Measurements from ENCODE around the gene FN1.

FN1 gene

GRCh38 chr2:215435870-215436704 is at the start of gene FN1:
FN1 (minus strand) TSS chr2:215436068; CDS start chr2:215435802, 266 bp downstream.
- peak in 11 of 14 donors; percentile 38 to 82 (median 64) for DNase-seq

DNA sequence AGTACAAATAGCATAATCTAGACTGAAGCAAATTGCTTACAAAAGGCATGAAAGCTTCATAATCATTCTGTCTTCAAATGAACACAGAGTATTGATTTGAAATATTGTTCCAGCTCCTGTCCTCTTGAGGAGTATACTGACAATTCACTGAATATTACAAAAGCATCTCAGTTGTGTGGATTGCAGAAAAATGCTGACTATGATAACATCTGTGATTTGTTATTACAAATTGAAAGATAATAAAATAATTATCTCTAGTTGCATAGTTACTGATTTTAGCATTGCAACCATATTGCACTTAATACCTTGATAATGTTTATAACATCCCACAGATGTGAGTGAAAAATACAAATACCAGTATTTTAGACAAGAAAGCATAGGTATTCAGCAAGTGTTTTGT is 49.2 kb upstream of the FN1 start:
- DNase-seq = no peak

DNA sequence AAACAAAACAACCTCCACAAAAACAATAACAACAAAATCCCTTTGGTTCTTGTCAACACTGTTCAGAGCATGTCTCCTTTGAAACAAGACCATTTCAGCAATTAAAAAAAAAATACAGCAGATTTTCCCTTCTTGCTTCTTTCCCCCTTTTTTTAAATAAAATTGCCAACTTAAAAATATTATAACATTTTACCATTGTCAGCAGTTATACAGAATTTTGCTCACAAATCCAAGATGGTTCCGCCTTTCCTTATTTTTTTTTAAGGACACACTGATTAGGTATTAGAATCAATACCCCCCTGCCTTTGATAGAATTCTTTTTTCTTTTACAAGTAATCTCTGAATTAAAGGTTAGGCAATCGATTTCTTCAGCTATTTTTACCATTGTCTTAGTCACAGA is 48.7 kb upstream of the FN1 start:
- DNase-seq = no peak

DNA sequence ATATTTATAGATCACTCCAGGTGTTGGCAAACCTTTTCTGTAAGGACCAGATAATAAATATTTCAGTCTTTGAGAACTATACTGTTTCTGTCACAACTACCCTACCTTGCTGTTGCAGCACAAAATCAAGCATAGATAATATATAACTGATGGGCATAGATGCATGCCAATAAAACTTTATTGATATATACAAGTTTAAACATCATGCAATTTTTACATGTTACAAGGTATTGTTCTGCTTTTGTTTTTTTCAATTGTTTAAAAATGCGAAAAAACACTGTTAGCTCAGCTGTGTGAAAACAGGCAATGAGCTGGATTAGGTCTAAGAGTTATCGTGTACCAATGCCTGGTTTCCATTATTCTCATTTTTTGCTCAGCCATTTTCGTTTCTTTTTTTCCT is 47.6 kb upstream of the FN1 start:
- DNase-seq = no peak

DNA sequence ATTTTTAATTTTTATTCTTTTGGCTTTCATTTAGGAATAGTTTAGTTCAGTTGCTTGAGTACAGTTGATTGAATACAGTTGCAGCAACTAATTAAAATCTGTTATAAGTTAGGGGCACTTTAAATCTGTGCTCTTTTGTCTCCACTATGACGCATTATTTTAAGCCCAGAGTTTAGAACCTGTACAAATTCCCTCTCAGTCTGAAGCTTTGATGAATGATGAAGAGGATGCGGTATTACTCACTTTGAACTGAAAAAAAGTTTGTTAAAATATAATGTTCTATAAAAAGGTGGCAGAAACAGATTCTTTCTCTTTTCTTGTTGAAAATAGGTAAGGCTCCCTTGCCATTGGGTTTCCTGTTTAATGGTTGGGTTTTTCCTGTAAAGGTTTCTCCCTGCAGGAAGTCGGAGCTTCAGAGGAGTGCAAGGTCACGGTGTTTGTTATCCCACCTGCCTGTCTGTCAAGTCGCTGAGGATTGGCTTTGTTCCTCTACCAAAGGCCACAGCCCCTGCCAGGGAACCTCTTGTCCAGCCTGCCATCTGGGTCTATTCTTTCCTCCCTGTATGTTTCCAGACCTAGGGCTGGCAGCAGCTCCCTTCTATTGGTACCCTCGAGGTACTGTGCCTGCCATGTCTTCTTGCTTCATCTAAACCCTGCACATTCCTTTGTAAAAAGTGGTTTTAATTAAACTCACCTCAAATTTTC is 43.8 kb upstream of the FN1 start:
- DNase-seq = no peak

- no peak for DNase-seq
Measured at GRCh38 chr2:215479121-215479520, 43.3 kb upstream of the FN1 start.

GRCh38 chr2:215476424-215476823 is 40.6 kb upstream of the FN1 start:
- no peak for DNase-seq

GRCh38 chr2:215466097-215466909 is 30.4 kb upstream of the FN1 start:
- DNase-seq = no peak

DNA sequence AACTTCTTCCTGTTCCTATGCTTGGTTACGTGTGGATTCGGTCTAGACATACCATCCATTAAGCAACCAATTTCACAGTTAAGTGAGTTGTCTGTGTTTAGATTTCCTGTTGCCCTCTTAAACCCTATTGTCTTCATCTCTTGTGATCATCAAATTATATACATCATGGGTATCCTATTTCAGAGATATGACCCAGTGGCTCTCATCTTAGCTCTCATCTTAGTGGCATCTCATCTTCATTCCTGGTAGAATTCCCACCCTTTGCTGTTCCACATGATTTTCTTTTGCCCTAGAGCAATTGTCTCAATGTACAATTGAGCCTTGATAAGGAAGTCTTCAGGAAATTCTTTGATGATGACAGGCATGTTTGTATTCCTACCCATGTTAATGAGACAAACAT is 29.4 kb upstream of the FN1 start:
- DNase-seq = no peak

DNA sequence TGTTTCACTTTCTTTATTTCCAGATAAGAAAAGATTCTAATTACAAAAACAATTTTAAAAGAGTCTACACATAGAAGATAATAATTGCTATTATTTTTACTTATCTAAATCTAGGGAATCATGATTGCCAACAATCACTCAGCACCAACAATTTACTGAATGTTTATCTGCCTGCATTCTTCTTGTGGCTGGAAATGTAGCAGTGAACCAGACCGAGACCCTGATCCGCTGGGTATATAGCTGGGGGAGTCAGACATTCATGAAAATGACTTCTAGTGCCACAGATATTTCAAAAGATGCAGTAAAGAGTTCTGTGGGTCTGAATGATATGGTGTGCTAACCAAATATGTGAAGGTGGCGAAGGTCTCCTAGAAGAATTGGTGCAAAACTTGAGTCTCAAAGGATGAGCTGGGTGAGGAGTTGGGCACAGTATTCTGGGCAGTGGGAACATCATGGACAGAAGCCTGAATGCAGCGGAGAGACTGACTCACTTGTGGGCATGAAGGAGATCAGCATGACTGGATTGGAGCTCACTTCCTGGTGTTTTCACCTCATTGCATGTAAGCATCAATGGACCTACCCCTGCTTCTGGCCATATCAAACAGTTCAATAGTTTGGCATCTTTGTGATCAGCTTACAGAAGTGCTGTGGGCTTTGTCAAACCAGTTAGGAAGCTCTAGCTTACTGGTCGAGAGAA is 26.1 kb upstream of the FN1 start:
- no peak for DNase-seq

DNA sequence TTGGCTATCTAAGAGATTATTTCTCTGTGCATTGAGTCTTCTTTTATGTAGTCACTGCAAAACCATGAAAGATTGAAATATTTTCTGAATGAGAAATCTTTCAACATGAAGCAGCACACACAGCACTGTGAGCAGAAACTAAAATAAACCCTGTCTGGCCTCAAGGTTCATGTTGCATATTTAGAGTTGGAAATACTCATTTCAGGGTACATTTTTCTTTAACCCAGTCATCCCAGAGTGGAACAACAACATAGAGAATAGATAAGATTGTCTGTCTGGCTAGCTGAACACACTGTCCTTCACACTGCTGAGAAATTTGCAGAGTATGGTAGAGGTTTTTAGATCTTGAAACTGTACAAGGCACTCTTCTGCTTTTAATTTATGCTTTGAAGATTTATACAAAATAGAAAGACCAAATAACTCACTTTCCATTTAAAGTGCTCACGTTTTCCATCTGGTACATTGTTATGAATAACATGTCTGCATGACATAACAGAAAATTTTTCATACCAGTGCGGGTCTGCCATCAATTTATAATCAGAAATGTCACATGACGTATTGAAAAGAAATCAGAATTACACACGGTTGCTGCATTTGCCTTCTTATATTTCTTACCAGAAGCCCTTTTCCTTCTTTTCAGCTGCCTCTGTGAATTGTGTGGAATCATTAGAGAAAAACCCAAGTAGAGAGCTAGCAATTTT is 25.0 kb upstream of the FN1 start:
- DNase-seq = no peak

GRCh38 chr2:215455958-215456357 is 20.1 kb upstream of the FN1 start:
- DNase-seq = no peak

DNA sequence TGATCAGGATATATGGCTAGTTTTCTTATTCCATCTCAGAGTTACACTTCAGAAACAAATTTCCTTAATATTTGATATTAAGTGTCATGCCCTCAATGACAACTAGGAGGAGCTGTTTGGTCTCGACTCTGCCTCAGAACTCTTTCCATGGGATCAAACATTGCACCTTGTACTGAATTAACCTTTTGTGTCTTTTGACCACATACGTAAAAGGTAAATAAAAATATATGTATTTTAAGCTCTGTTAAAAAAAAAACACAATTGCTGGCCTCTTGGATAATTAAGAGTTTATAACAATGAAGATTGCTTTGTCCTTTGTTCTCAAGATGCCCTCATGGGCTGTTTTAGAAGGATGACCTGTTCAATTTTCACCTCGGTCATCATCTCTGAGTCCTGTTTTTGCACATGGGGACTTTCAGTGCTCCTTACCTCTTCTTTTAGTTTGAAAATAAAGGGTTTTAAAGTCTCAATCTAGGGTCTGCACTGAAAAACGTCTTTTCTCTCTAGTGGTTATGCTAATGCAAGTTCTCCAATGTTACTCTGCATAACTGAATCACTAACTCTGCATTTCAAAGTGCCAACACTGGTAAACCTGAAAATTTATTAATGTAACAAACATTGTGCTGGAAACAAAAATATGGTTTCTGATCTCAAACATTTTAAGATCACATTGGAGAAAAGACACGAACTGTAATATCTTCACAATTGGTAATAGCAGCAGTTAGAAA is 18.8 kb upstream of the FN1 start:
- no peak for DNase-seq

DNA sequence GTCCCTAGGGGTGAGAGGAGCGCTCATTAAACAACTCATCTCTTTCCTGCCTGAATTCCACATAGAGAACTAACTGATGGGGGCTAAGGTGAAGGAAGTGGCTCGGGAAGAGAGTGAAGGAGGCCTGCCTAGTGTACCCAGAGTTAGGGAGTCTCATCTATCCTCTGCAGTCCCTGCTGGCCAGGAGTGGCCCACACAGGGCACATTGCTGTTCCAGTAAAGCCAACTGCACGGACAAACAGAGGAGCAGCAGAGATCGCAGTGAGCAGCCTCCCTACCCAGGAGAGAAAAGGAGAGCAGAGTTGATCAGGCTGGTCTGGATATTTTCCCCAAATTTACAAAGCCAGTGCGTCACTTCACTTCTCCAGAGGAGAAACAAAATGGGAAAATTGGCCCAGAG is 16.9 kb upstream of the FN1 start:
- DNase-seq = no peak

DNA sequence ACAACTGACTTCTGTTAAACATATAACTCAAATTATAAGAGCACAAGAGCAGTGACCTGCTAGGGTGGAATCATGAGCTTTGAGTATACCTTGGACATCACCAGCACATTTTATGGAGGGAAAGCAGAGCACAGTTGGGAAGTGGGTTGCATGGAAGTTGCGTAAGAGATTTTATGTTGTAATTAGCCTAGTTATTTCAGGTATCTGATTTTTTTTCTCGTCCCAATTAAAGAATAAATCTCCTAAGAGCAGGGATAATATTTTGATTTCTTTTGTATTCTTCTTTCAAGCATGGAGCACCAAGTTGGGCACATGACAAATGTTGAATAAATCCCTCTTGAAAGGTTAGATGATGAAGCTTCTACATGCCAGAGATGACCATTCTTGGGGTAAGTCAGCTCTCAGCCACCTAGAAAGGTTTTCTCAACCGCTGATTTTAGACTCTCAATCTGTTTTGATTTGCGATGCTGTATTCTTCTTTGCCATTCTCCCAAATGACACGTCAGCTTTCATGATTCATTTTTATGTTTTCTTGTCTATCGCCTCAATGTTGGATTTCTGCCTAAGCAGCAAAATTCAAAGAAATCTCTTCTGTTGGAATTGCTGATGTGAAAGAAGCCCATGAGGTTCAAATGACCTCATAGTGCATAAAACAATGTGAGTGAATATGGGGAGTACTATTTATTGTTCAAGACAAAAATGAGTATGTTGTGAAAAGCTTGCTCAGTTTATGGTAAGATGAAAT is 15.3 kb upstream of the FN1 start:
- DNase-seq = no peak

GRCh38 chr2:215450188-215451011 is 14.5 kb upstream of the FN1 start:
- no peak for DNase-seq

DNA sequence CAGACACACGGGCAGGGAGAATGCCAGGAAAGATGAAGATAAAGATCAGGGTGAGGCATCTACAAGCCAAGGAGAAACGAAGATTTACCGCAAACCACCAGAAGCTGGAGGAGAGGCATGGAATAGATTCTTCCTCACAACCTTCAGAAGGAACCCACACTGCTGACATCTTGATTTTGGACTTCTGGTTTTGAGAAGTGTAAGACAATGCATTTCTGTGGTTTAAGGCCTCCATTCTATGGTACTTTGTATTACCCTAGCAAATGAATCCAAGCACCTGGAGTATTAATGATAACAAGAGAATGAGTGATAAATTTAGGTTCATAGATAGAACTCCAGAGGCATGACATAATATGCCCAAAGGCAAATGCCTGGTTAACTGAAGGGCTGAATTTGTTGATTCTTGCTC is 11.8 kb upstream of the FN1 start:
- no peak for DNase-seq

- no peak for DNase-seq
Measured at GRCh38 chr2:215447056-215447455, 11.2 kb upstream of the FN1 start.

DNA sequence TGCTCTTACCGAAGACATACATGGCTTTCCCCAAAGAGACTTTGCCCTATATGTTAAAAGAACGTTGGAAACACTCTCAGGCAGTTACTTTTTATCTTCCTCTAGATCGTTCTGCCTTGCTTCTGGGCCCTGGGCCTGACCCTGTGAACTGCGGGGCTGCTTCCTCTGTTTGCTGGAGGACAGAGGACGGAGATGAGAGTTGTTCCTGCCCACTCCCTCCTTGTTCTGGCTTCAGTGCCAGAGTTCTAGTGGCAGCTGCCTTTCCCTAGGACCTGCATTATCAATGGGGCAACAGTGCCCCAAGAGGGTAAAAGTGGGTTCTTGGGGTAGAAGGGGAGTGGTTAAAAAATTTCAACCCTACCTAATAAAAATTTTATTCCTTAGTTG is 6.5 kb upstream of the FN1 start:
- DNase-seq = peak in 1 of 14 donors; percentile 2
